HepG2 (cell line): ENCODE measurements around the gene TIMM44. TPM values are rescaled to one million over a fixed set of nuclear protein-coding genes. Genes with fewer than 3 reads are reported as not detected.

Source experiments
- ATAC-seq: fragments of 200-7000 bp; cut with Tn5 transposase; 3 replicates; pipeline ENCODE4 v1.9.1; 2020; ENCODE audit warnings: mild to moderate bottlenecking, moderate library complexity
- BruUV-seq: library from RNA; stranded (reverse); fragments of 400-500 nt; replicated peaks from 2 replicates; lab custom pipeline; 2021; lab: Mats Ljungman, UMichigan
- CTCF ChIA-PET: fragments of 300-600 bp; formaldehyde crosslinking; extraction: SDS; loops from one replicate; lab custom pipeline; 2021; ENCODE audit warnings: low total read pairs, inconsistent platforms, low intra/inter-chr PET ratio; lab: Yijun Ruan, JAX
- POLR2A ChIA-PET: fragments of 350-600 bp; sonication (Branson Sonifier 250); formaldehyde crosslinking; loops from one replicate; lab custom pipeline; 2020; ENCODE audit warnings: antibody characterized with exemption, inconsistent platforms; lab: Yijun Ruan, JAX
- DNase-seq: peaks from one replicate; pipeline ENCODE4 v3.0.0-alpha.2; 2015; ENCODE audit warnings: low spot score
- FAIRE-seq: peaks from 3 replicates; lab custom pipeline; 2011; peaks lifted over from hg19 to GRCh38; lab: Jason Lieb, UNC
- H2AFZ ChIP-seq: one replicate; pipeline ENCODE4 v1.6.1; 2011; ENCODE audit warnings: low read length, inconsistent platforms
- H3K27ac ChIP-seq: fragments of 300-600 bp; 3 replicates; pipeline ENCODE4 v1.8.0; 2011; ENCODE audit warnings: mixed run types, mild to moderate bottlenecking, mixed read lengths, low read length, inconsistent platforms; ENCODE audit not compliant: insufficient read depth; ENCODE audit errors: extremely low read length
- H3K27me3 ChIP-seq, 2 experiments: fragments of 200-600 bp in 1 of 2; 2 replicates in 1 of 2; 3 replicates in 1 of 2; pipeline versions ENCODE4 v1.6.0 to v1.8.0; 2011; ENCODE audit warnings: low read length in 2 of 2, mild to moderate bottlenecking in 2 of 2, moderate library complexity in 2 of 2, inconsistent platforms in 1 of 2; ENCODE audit not compliant: insufficient read depth in 2 of 2, control insufficient read depth in 1 of 2
- H3K36me3 ChIP-seq, 2 experiments: fragments of 200-600 bp in 1 of 2; replicated peaks in 1 of 2; 2 replicates in 1 of 2; 3 replicates in 1 of 2; pipeline versions ENCODE4 v1.5.1 to v1.8.0; 2011; ENCODE audit warnings: low read length in 2 of 2, inconsistent platforms in 1 of 2; ENCODE audit not compliant: insufficient read depth in 2 of 2, control insufficient read depth in 1 of 2
- H3K4me1 ChIP-seq: 2 replicates; pipeline ENCODE4 v1.5.1; 2012; ENCODE audit warnings: low read length, inconsistent platforms; ENCODE audit not compliant: insufficient read depth
- H3K4me2 ChIP-seq: 2 replicates; pipeline ENCODE4 v1.6.0; 2011; ENCODE audit warnings: low read depth, low read length, inconsistent platforms
- H3K4me3 ChIP-seq, 3 experiments: fragments of 200-600 bp in 1 of 3; sonication (generic), shearing (Covaris generic) in 1 of 3; replicated peaks in 1 of 3; 2 replicates each; pipeline ENCODE4 v1.5.1; 2011 to 2016; ENCODE audit warnings: low read length in 3 of 3, inconsistent platforms in 2 of 3, low read depth in 2 of 3, mild to moderate bottlenecking in 2 of 3, control low read depth in 1 of 3, mixed read lengths in 1 of 3; ENCODE audit not compliant: insufficient read depth in 1 of 3
- H3K79me2 ChIP-seq: one replicate; pipeline ENCODE4 v1.6.1; 2011; ENCODE audit warnings: low read length, inconsistent platforms; ENCODE audit not compliant: insufficient read depth
- H3K9ac ChIP-seq: 2 replicates; pipeline ENCODE4 v1.6.0; 2011; ENCODE audit warnings: mild to moderate bottlenecking, low read depth, low read length, inconsistent platforms; ENCODE audit not compliant: insufficient read depth
- H3K9me3 ChIP-seq: 2 replicates; pipeline ENCODE4 v1.5.1; 2012; ENCODE audit warnings: mild to moderate bottlenecking, low read length
- H4K20me1 ChIP-seq: 2 replicates; pipeline ENCODE4 v1.6.0; 2011; ENCODE audit warnings: inconsistent platforms, mild to moderate bottlenecking, low read length, moderate library complexity; ENCODE audit not compliant: insufficient read depth
- AGO1 ChIP-seq: fragments of 200-400 bp; formaldehyde crosslinking; IDR thresholded peaks from 2 replicates; pipeline ENCODE4 v1.6.1; 2017; ENCODE audit warnings: mild to moderate bottlenecking, low read depth, low read length, moderate library complexity; ENCODE audit not compliant: poor library complexity, severe bottlenecking
- AGO2 ChIP-seq: fragments of 200-400 bp; formaldehyde crosslinking; optimal IDR thresholded peaks from 2 replicates; pipeline ENCODE3; 2017; ENCODE audit warnings: mild to moderate bottlenecking, low read depth, low read length, moderate library complexity
- CAMTA2 ChIP-seq: sonication (generic); formaldehyde crosslinking; IDR thresholded peaks from 2 replicates; pipeline ENCODE4 v1.4.0; 2020; ENCODE audit warnings: mild to moderate bottlenecking, missing genetic modification reagents, borderline replicate concordance
- DMAP1 ChIP-seq: IDR thresholded peaks from 2 replicates; pipeline ENCODE4 v1.6.1; 2016
- EEA1 ChIP-seq: sonication (generic); formaldehyde crosslinking; IDR thresholded peaks from 2 replicates; pipeline ENCODE4 v1.5.1; 2020; ENCODE audit warnings: mild to moderate bottlenecking, missing genetic modification reagents, borderline replicate concordance
- HNF1A ChIP-seq, 2 experiments: sonication (generic) in 1 of 2; formaldehyde crosslinking in 1 of 2; IDR thresholded peaks; 2 replicates each; pipeline versions ENCODE4 v1.4.0 to v1.6.1; 2016 to 2020; ENCODE audit warnings: borderline replicate concordance in 1 of 2, low read depth in 1 of 2, mild to moderate bottlenecking in 1 of 2, missing genetic modification reagents in 1 of 2
- MBD4 ChIP-seq: IDR thresholded peaks from 2 replicates; pipeline ENCODE4 v1.6.1; 2012; ENCODE audit warnings: low read length, inconsistent platforms, borderline replicate concordance
- MLXIP ChIP-seq: sonication (generic); formaldehyde crosslinking; IDR thresholded peaks from 2 replicates; pipeline ENCODE4 v1.9.0; 2021; ENCODE audit warnings: missing genetic modification reagents, borderline replicate concordance
- NFIC ChIP-seq: IDR thresholded peaks from 2 replicates; pipeline ENCODE4 v1.6.1; 2012; ENCODE audit warnings: mild to moderate bottlenecking, low read length, inconsistent platforms
- RBFOX2 ChIP-seq: fragments of 200-400 bp; formaldehyde crosslinking; IDR thresholded peaks from 2 replicates; pipeline ENCODE4 v1.6.1; 2017; ENCODE audit warnings: low read depth, mild to moderate bottlenecking, low read length
- REL ChIP-seq: sonication (generic); formaldehyde crosslinking; conservative IDR thresholded peaks from 2 replicates; pipeline ENCODE4 v1.8.0; 2022; ENCODE audit warnings: mild to moderate bottlenecking, missing genetic modification reagents, moderate library complexity
- ZKSCAN8 ChIP-seq: IDR thresholded peaks from 2 replicates; pipeline ENCODE4 v1.6.1; 2016; ENCODE audit warnings: borderline replicate concordance, missing genetic modification reagents, missing compliant biosample characterization
- ZNF33A ChIP-seq: sonication (generic); formaldehyde crosslinking; IDR thresholded peaks from 2 replicates; pipeline ENCODE4 v1.5.1; 2020; ENCODE audit warnings: missing genetic modification reagents, mild to moderate bottlenecking, moderate library complexity, borderline replicate concordance
- ZSCAN31 ChIP-seq: sonication (generic); formaldehyde crosslinking; IDR thresholded peaks from 2 replicates; pipeline ENCODE4 v1.5.0; 2020; ENCODE audit warnings: low read depth, mild to moderate bottlenecking, missing genetic modification reagents
- ZXDC ChIP-seq: sonication (generic); formaldehyde crosslinking; IDR thresholded peaks from 2 replicates; pipeline ENCODE4 v1.5.0; 2020; ENCODE audit warnings: mild to moderate bottlenecking, missing genetic modification reagents
- WGBS: methylation state at CpG from one replicate; pipeline ENCODE4 v1.1.6; 2017; ENCODE audit warnings: low lambda C conversion rate; 5-methylcytosine and 5-hydroxymethylcytosine counted together
- in situ Hi-C: cut with HindIII; loops from 2 replicates; pipeline ENCODE4 v1.10.0; 2017; ENCODE audit warnings: low pct_unique_long_range_greater_than_20kb; ENCODE audit not compliant: extremely low pct_ligation_motif_present
- intact Hi-C: fragments of 100-400 bp; cut with micrococcal nuclease; formaldehyde crosslinking; loops from one replicate; pipeline ENCODE4 v1.10.0; 2022; ENCODE audit not compliant: unreplicated experiment
- polyA plus RNA-seq, 8 experiments: library from polyadenylated mRNA; depleted of rRNA in 3 of 8; stranded (reverse) in 7 of 8; unstranded in 1 of 8; fragments of >200 nt; fragmentation: Illumina TruSeq in 4 of 8; extraction: Trizol in 4 of 8; gene quantifications; 2 replicates each; pipeline versions ENCODE4 v1.2.1 to v1.2.3, GENCODE V29; 2011 to 2016; ENCODE audit warnings: low read depth in 4 of 8, missing spikeins in 1 of 8, mixed read lengths in 1 of 8; ENCODE audit not compliant: insufficient read depth in 1 of 8
- total RNA-seq, 5 experiments: library from RNA; depleted of rRNA; stranded (reverse); fragments of >200 nt; fragmentation: Illumina TruSeq; extraction: Trizol; gene quantifications; 2 replicates each; pipeline ENCODE4 v1.2.3, GENCODE V29; 2016; ENCODE audit warnings: low read depth in 1 of 5

TIMM44 gene
- total and polyA plus RNA-seq, 2 of the 13 experiments (the other 11 are each of a cell fraction or from before 2014, with no cell fraction given): 42.9 to 72.6 TPM

- Histone ChIP-seq H3K4me1 (peaks cover 31% of the 10 kb centered on the region), H3K27me3 (no peaks in the 10 kb centered on the region), H3K9ac (no peak overlapping the region), H3K4me3 (no peak overlapping the region), H3K79me2 (no peaks in the 10 kb centered on the region), H3K27ac (no peak overlapping the region), H2AFZ (no peak overlapping the region), H4K20me1 (no peaks in the 10 kb centered on the region), H3K4me2 (no peak overlapping the region), H3K9me3 (no peaks in the 10 kb centered on the region), H3K36me3 (peaks cover 4 to 20% of the 10 kb centered on the region in 2 experiments; a peak in 3 of 5 replicates)
- CTCF ChIA-PET: no interaction called here
- WGBS: 87% methylated on average over 12 of the region's 12 CpGs
- in situ Hi-C loops (no loop called here), intact Hi-C loops (no loop called here)
- no peak for FAIRE-seq
- POLR2A ChIA-PET: interaction anchor here (1.6 kb wide), 1 partner anchor 27 kb away, joined by 4 read pairs; no protein-coding TSS in a partner anchor
- no peak for ATAC-seq
- no peak for DNase-seq
- no TSS peak for BruUV-seq
- TF ChIP-seq CAMTA2 (CRISPR knock-in tag) (no peak), ZXDC (CRISPR knock-in tag) (no peak), DMAP1 (CRISPR knock-in tag) (no peak), MLXIP (no peak), RBFOX2 (0 out of 2 replicates have a peak, but pooled peaks have one; percentile 14), ZKSCAN8 (CRISPR knock-in tag) (no peak), AGO2 (peak; percentile 94), MBD4 (no peak), ZNF33A (no peak), AGO1 (peak; percentile 98), NFIC (no peak), HNF1A (IDR thresholded peaks at IDR 0.05; ENCODE audit: low read depth) (no peak), HNF1A (CRISPR knock-in tag; IDR thresholded peaks at IDR 0.05; ENCODE audit: borderline replicate concordance) (no peak), ZSCAN31 (no peak), REL (CRISPR knock-in tag) (no peak), EEA1 (CRISPR knock-in tag) (no peak)
Observed at GRCh38 chr19:7914099-7914498, 29.4 kb downstream of the TIMM44 start.
